Erythroblast (primary cell): ENCODE measurements around the gene ZBP1.

Experiments used
- GATA1 ChIP-seq: IDR thresholded peaks from 2 replicates; pipeline ENCODE4 v1.6.1; 2011; ENCODE audit warnings: low read depth, mild to moderate bottlenecking, control low read depth, low read length, moderate library complexity
- POLR2A ChIP-seq: IDR thresholded peaks from 2 replicates; pipeline ENCODE4 v1.6.1; 2011; ENCODE audit warnings: mild to moderate bottlenecking, low read length

- TF ChIP-seq POLR2A (no peak), GATA1 (no peak)
Measured at GRCh38 chr20:57605045-57605444, 15.2 kb downstream of the ZBP1 start.
